ENCODE results near the gene GNG12. TPM values are rescaled to one million over a fixed set of nuclear protein-coding genes. Genes with fewer than 3 reads are reported as not detected.

The GNG12 gene
- polyA plus RNA-seq, 3 donors, result 0.03 TPM; not detected in 2

DNA sequence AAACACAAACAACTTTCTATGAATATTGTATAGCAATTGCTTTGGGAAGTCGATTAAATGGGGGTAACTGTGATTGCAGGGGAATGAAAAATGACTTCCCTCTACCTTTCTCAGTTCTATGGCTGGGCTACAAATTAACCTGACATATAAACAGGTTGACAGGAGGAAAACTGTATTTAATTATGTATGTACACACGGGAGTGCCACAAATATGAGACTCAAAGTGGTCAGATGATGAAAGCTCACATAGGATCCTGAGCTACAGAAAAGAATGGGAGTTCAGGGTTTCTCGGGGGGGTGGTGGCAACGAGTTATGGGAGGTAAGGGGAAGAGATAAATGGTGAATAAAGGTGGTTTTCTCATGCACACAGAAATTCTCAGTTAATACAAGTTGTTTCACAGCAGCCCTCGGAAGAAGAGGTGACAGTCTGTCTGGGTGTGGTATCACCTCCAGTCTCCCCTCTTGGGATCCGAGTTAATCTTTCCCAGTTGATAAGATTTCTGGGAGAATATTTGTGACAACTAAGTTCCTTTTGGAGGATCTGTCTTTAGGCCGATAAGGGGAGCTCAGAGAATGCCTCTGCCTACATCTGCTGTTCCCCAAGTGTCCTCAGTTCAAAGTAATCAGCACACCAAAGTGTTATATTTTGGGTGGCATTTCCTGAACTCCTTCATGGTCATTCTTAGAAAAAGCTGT, 122.0 kb downstream of the GNG12 start:
- H2AFZ ChIP-seq (ENCODE audit: insufficient read depth, low read depth, low read length, poor library complexity, severe bottlenecking), result no peak overlapping the region
- H3K27ac ChIP-seq (ENCODE audit: low read depth in 1 of 2, low read length in 2 of 2), result no peak overlapping the region
- H3K4me3 Mint-ChIP-seq, result no peak overlapping the region
- H4K20me1 ChIP-seq (ENCODE audit: insufficient read depth, low read length), result no peaks in the 10 kb centered on the region
- intact Hi-C loops (cut with micrococcal nuclease), result no loop called here
- TF ChIP-seq, protein P1, sequence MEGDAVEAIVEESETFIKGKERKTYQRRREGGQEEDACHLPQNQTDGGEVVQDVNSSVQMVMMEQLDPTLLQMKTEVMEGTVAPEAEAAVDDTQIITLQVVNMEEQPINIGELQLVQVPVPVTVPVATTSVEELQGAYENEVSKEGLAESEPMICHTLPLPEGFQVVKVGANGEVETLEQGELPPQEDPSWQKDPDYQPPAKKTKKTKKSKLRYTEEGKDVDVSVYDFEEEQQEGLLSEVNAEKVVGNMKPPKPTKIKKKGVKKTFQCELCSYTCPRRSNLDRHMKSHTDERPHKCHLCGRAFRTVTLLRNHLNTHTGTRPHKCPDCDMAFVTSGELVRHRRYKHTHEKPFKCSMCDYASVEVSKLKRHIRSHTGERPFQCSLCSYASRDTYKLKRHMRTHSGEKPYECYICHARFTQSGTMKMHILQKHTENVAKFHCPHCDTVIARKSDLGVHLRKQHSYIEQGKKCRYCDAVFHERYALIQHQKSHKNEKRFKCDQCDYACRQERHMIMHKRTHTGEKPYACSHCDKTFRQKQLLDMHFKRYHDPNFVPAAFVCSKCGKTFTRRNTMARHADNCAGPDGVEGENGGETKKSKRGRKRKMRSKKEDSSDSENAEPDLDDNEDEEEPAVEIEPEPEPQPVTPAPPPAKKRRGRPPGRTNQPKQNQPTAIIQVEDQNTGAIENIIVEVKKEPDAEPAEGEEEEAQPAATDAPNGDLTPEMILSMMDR (IDR thresholded peaks at IDR 0.05), result no peak
- H3K4me3 ChIP-seq (replicated peaks in 1 of 3; ENCODE audit: low read depth in 2 of 3, low read length in 3 of 3), result no peak overlapping the region
- no peaks in the 10 kb centered on the region for H3K27me3 ChIP-seq (ENCODE audit: control insufficient read depth in 2 of 2, insufficient read depth in 2 of 2, low read length in 2 of 2)
- H3K27me3 Mint-ChIP-seq (ENCODE audit: low read depth in 3 of 3), result no peaks in the 10 kb centered on the region
- H3K9me3 Mint-ChIP-seq, result no peaks in the 10 kb centered on the region
- no peak for DNase-seq
- no peak overlapping the region for H3K9ac ChIP-seq (ENCODE audit: insufficient read depth, low read length, poor library complexity, severe bottlenecking)
- no peaks in the 10 kb centered on the region for H3K36me3 Mint-ChIP-seq
- H3K36me3 ChIP-seq (replicated peaks in 1 of 2; ENCODE audit: control insufficient read depth in 1 of 2, insufficient read depth in 2 of 2, low read length in 2 of 2), result no peaks in the 10 kb centered on the region
- peaks cover 6% of the 10 kb centered on the region for H3K4me1 Mint-ChIP-seq
- H3K79me2 ChIP-seq (ENCODE audit: insufficient read depth, low read length), result no peaks in the 10 kb centered on the region
- H3K9me3 ChIP-seq (replicated peaks in 1 of 2; ENCODE audit: control insufficient read depth in 1 of 2, insufficient read depth in 1 of 2, low read length in 2 of 2), result no peaks in the 10 kb centered on the region
- no peaks in the 10 kb centered on the region for H3K4me1 ChIP-seq (ENCODE audit: control insufficient read depth in 1 of 2, insufficient read depth in 2 of 2, low read length in 2 of 2)
- no peak overlapping the region for H3K4me2 ChIP-seq (replicated peaks; ENCODE audit: extremely low read depth, low read length, poor library complexity, severe bottlenecking)
- WGBS (ENCODE audit: insufficient coverage), result 77% methylated on average over 2 of the region's 7 CpGs
- no peak overlapping the region for H3K27ac Mint-ChIP-seq

DNA sequence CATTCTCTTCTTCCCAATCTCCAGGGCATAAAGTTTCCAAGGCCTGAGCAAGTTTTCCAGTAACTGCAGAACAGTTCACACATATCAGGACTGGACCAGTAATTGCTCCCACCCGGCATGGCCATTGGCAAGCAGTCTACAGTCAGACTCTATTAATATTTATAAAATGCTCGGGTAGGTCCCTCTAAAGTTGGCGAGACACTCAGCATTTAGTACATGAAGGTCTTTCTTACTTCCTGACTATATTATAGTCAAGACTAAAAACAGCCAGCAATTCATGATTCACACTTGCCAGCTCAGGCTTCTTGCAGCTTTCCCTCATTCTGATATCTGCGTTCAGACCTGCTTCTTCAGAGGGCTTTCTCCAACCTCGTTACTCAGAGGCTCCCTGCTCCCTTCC, 122.8 kb downstream of the GNG12 start:
- Mint-ChIP-seq H3K4me1 (peaks cover 6% of the 10 kb centered on the region), H3K36me3 (no peaks in the 10 kb centered on the region), H3K4me3 (no peak overlapping the region), H3K27me3 (ENCODE audit: low read depth in 3 of 3) (no peaks in the 10 kb centered on the region), H3K9me3 (no peaks in the 10 kb centered on the region), H3K27ac (no peak overlapping the region)
- TF ChIP-seq, protein P1 (IDR thresholded peaks at IDR 0.05), result no peak
- Histone ChIP-seq H2AFZ (ENCODE audit: insufficient read depth, low read depth, low read length, poor library complexity, severe bottlenecking) (no peak overlapping the region), H3K36me3 (replicated peaks in 1 of 2; ENCODE audit: control insufficient read depth in 1 of 2, insufficient read depth in 2 of 2, low read length in 2 of 2) (no peaks in the 10 kb centered on the region), H3K4me3 (replicated peaks in 1 of 3; ENCODE audit: low read depth in 2 of 3, low read length in 3 of 3) (no peak overlapping the region), H3K79me2 (ENCODE audit: insufficient read depth, low read length) (no peaks in the 10 kb centered on the region), H3K27me3 (ENCODE audit: control insufficient read depth in 2 of 2, insufficient read depth in 2 of 2, low read length in 2 of 2) (no peaks in the 10 kb centered on the region), H4K20me1 (ENCODE audit: insufficient read depth, low read length) (no peaks in the 10 kb centered on the region), H3K4me2 (replicated peaks; ENCODE audit: extremely low read depth, low read length, poor library complexity, severe bottlenecking) (no peak overlapping the region), H3K4me1 (ENCODE audit: control insufficient read depth in 1 of 2, insufficient read depth in 2 of 2, low read length in 2 of 2) (no peaks in the 10 kb centered on the region), H3K27ac (ENCODE audit: low read depth in 1 of 2, low read length in 2 of 2) (no peak overlapping the region), H3K9me3 (replicated peaks in 1 of 2; ENCODE audit: control insufficient read depth in 1 of 2, insufficient read depth in 1 of 2, low read length in 2 of 2) (no peaks in the 10 kb centered on the region), H3K9ac (ENCODE audit: insufficient read depth, low read length, poor library complexity, severe bottlenecking) (no peak overlapping the region)
- 100% methylated on average over 3 of the region's 5 CpGs for WGBS (ENCODE audit: insufficient coverage)
- intact Hi-C loops (cut with micrococcal nuclease), result no loop called here
- DNase-seq, result no peak

All from CD14-positive monocyte (primary cell).